Measurements from ENCODE around the gene FMOD. TPM values are rescaled to one million over a fixed set of nuclear protein-coding genes. Genes with fewer than 3 reads are reported as not detected.

FMOD gene
- total RNA-seq, 1 donor, result 6.6 TPM

DNA sequence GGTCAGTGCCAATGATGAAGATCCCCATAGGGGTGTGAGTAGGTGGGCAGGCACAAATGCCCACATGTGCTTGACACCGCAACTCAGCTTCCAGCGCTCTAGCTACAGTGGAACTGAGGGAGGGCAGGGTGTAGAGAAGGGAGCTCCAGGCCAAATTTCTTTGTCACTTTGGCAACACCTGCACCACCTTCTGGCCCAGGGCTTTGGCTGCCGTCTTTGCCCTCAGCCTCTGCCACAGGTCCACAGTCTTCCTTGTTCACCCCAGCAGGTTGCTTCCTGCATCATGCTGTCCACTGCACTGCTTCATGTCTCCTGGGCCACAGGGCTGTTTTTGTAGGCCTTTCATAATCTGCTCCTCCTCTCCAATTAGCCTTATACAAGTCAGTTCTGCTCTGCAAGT, 20.4 kb upstream of the FMOD start:
- H3K4me3 ChIP-seq (ENCODE audit: low read depth, low read length), result no peak overlapping the region
- TF ChIP-seq, protein P1, sequence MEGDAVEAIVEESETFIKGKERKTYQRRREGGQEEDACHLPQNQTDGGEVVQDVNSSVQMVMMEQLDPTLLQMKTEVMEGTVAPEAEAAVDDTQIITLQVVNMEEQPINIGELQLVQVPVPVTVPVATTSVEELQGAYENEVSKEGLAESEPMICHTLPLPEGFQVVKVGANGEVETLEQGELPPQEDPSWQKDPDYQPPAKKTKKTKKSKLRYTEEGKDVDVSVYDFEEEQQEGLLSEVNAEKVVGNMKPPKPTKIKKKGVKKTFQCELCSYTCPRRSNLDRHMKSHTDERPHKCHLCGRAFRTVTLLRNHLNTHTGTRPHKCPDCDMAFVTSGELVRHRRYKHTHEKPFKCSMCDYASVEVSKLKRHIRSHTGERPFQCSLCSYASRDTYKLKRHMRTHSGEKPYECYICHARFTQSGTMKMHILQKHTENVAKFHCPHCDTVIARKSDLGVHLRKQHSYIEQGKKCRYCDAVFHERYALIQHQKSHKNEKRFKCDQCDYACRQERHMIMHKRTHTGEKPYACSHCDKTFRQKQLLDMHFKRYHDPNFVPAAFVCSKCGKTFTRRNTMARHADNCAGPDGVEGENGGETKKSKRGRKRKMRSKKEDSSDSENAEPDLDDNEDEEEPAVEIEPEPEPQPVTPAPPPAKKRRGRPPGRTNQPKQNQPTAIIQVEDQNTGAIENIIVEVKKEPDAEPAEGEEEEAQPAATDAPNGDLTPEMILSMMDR (IDR thresholded peaks at IDR 0.05; ENCODE audit: insufficient read depth, low read length), result no peak
- DNase-seq (ENCODE audit: low read depth), result no peak

GRCh38 chr1:203369666-203370065, 18.7 kb upstream of the FMOD start:
- H3K4me3 ChIP-seq (ENCODE audit: low read depth, low read length), result no peak overlapping the region
- TF ChIP-seq, protein P1 (IDR thresholded peaks at IDR 0.05; ENCODE audit: insufficient read depth, low read length), result no peak
- DNase-seq (ENCODE audit: low read depth), result no peak

DNA sequence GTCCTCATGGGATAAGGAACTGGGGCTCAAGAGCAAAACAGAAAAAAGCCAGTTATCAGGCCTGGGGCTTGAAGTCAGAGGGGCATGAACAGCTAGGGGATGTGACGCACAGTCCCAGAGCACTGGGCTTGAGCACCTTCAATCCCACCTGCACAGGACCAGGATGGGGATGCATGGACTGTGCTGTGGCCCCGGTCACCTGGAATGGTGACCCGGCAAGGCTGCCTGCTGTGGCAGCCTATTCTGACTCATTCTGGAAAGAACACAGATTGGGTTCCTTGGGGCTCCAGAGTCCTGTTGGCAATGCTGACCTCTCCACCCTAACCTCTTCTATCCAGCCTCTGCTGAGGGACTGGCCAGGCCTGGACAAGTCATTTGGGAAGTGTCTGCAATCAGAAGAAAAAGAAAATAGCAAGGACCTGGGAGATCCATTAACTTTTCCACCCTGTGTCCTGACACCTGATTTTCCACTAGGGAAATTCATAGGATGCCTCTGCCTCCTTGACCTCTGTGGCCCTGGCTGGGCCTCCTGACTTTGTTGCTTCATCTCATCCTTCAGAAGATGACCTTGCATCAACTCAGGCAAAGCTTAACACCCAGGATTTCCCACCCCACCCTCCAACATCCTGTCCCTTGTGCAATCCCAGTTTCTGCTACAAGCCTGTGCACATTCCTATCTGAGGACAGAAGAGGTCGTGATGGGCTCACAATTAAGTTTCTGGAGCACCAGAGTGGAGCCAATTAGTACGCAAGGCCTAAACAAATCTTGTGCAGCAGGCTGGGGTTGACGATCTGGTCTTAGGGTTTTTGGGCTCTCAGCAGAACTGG, 17.9 kb upstream of the FMOD start:
- TF ChIP-seq, protein P1 (IDR thresholded peaks at IDR 0.05; ENCODE audit: insufficient read depth, low read length), result peak; percentile 62
- DNase-seq (ENCODE audit: low read depth), result peak; percentile 92

DNA sequence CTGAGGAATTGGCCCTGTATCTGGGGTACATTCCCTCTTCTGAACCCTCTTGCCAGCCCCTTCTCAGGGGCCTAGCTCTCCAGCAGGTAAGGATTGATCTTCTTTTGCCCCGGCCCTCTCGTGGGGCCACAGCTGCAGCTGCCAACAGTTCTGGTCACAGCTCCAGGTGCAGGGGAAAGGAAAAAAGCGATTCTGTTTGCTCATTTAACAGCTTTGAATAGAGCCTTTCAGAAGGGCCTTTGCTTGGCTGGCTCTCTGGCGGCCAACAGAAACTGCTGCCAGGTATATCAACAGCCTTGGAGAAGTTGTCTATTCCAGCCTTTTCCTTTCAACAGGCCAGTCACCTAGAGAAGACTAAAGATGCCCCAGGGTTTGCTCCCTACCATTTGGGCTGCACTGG, 16.1 kb upstream of the FMOD start:
- TF ChIP-seq, protein P1 (IDR thresholded peaks at IDR 0.05; ENCODE audit: insufficient read depth, low read length), result no peak
- H3K4me3 ChIP-seq (ENCODE audit: low read depth, low read length), result no peak overlapping the region
- DNase-seq (ENCODE audit: low read depth), result no peak

More for the DNA sequence above, 17.9 kb upstream of the FMOD start:
- no peak overlapping the region for H3K4me3 ChIP-seq (ENCODE audit: low read depth, low read length)

DNA sequence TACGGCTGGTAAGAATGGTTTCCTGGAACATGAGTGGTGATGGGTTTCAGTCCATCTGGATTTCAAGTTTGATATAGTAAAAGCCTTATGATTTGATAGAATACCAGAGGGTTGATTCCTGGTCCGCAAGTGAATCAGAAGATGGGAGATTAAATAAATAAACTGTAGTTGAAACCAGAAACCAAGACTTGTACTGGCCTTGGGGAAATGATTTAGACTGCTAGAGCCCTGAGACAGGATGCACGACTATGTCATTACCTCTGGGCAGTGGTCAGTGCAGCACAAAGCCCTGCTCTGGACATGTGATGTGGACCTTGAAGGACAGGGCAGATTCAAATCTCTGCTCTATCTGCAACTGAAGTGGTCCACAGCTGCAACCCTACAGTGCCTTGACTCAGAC, 15.6 kb upstream of the FMOD start:
- DNase-seq (ENCODE audit: low read depth), result no peak
- H3K4me3 ChIP-seq (ENCODE audit: low read depth, low read length), result no peak overlapping the region
- TF ChIP-seq, protein P1 (IDR thresholded peaks at IDR 0.05; ENCODE audit: insufficient read depth, low read length), result no peak

DNA sequence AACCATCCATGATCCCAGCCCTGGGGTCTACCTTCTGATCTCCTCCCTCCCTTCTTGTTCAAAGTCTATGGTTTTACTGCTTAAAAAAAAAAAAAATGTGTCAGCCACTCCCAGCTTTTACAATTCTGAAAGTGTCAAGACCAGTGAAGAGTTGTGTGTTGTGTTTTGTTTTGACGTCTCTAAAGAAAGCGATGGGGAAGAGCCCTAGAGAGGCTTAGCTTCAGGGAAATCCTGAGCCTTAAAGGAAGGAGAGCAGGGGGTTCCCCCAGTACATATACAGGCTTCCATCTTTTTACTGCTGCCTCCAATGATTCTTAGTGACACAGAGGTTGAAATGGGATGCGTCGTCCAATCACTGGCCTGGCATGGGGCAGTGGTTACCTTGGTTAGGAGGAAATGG, 13.9 kb upstream of the FMOD start:
- DNase-seq (ENCODE audit: low read depth), result no peak
- H3K4me3 ChIP-seq (ENCODE audit: low read depth, low read length), result no peak overlapping the region
- TF ChIP-seq, protein P1 (IDR thresholded peaks at IDR 0.05; ENCODE audit: insufficient read depth, low read length), result no peak
